H9 (cell line): ENCODE data around the gene TSPAN18. TPM values are rescaled to one million over a fixed set of nuclear protein-coding genes. Genes with fewer than 3 reads are reported as not detected.

Experiments used
- DNase-seq: peaks from one replicate; pipeline ENCODE4 v3.0.0-alpha.2; 2017
- H2AFZ ChIP-seq: one replicate; pipeline ENCODE4 v1.6.1; 2013; ENCODE audit warnings: mild to moderate bottlenecking, low read length, control low read depth, moderate library complexity
- H2AK5ac ChIP-seq: 2 replicates; pipeline ENCODE4 v1.6.1; 2013; ENCODE audit warnings: low read length, control low read depth, mixed read lengths; ENCODE audit not compliant: insufficient read length
- H2BK120ac ChIP-seq: one replicate; pipeline ENCODE4 v1.6.1; 2013; ENCODE audit warnings: low read depth, mild to moderate bottlenecking, low read length, control low read depth, inconsistent platforms; ENCODE audit not compliant: poor library complexity, severe bottlenecking
- H2BK12ac ChIP-seq: 2 replicates; pipeline ENCODE4 v1.6.1; 2013; ENCODE audit warnings: low read length, control low read depth, mixed read lengths, low read depth; ENCODE audit not compliant: insufficient read length
- H2BK15ac ChIP-seq: 2 replicates; pipeline ENCODE4 v1.6.1; 2013; ENCODE audit warnings: low read depth, low read length, control low read depth
- H2BK20ac ChIP-seq: one replicate; pipeline ENCODE4 v1.6.1; 2013; ENCODE audit warnings: low read depth, mild to moderate bottlenecking, low read length, control low read depth, inconsistent platforms; ENCODE audit not compliant: poor library complexity, severe bottlenecking
- H2BK5ac ChIP-seq: 2 replicates; pipeline ENCODE4 v1.6.1; 2013; ENCODE audit warnings: low read length, control low read depth, mixed read lengths; ENCODE audit not compliant: insufficient read length
- H3K14ac ChIP-seq: 2 replicates; pipeline ENCODE4 v1.6.1; 2013; ENCODE audit warnings: low read length, control low read depth; ENCODE audit not compliant: insufficient read depth
- H3K18ac ChIP-seq: 2 replicates; pipeline ENCODE4 v1.6.1; 2013; ENCODE audit warnings: low read depth, mild to moderate bottlenecking, mixed read lengths, low read length, control low read depth; ENCODE audit not compliant: insufficient read length
- H3K23ac ChIP-seq: 2 replicates; pipeline ENCODE4 v1.6.1; 2013; ENCODE audit warnings: low read length, control low read depth, mixed read lengths, low read depth; ENCODE audit not compliant: insufficient read length
- H3K23me2 ChIP-seq: 2 replicates; pipeline ENCODE4 v1.6.1; 2013; ENCODE audit warnings: low read depth, mild to moderate bottlenecking, mixed read lengths, low read length, control low read depth; ENCODE audit not compliant: insufficient read length, poor library complexity, severe bottlenecking
- H3K27ac ChIP-seq: 2 replicates; pipeline ENCODE4 v1.5.1; 2013; ENCODE audit warnings: low read length, control low read depth, mixed read lengths, low read depth; ENCODE audit not compliant: insufficient read length
- H3K27me3 ChIP-seq: 2 replicates; pipeline ENCODE4 v1.6.1; 2013; ENCODE audit warnings: low read length, control low read depth, inconsistent platforms; ENCODE audit not compliant: insufficient read depth
- H3K4ac ChIP-seq: 2 replicates; pipeline ENCODE4 v1.6.1; 2013; ENCODE audit warnings: low read depth, mild to moderate bottlenecking, control low read depth, inconsistent platforms, low read length, moderate library complexity
- H3K4me1 ChIP-seq: 2 replicates; pipeline ENCODE4 v1.6.1; 2013; ENCODE audit warnings: low read length, control low read depth, inconsistent platforms; ENCODE audit not compliant: insufficient read depth
- H3K4me2 ChIP-seq: 2 replicates; pipeline ENCODE4 v1.6.1; 2013; ENCODE audit warnings: low read length, control low read depth, mixed read lengths; ENCODE audit not compliant: insufficient read length, insufficient read depth
- H3K56ac ChIP-seq: 2 replicates; pipeline ENCODE4 v1.6.1; 2013; ENCODE audit warnings: low read depth, mild to moderate bottlenecking, mixed read lengths, low read length, control low read depth; ENCODE audit not compliant: insufficient read length
- H3K79me1 ChIP-seq: 2 replicates; pipeline ENCODE4 v1.6.1; 2013; ENCODE audit warnings: low read depth, mild to moderate bottlenecking, moderate library complexity, low read length, control low read depth, inconsistent platforms; ENCODE audit not compliant: insufficient read depth, poor library complexity, severe bottlenecking
- H3K79me2 ChIP-seq: 2 replicates; pipeline ENCODE4 v1.6.1; 2013; ENCODE audit warnings: low read length, control low read depth, inconsistent platforms; ENCODE audit not compliant: insufficient read depth
- H3K9ac ChIP-seq: 2 replicates; pipeline ENCODE4 v1.6.1; 2013; ENCODE audit warnings: low read length, control low read depth, mixed read lengths; ENCODE audit not compliant: insufficient read length; ENCODE audit errors: extremely low read depth
- H3K9me3 ChIP-seq: one replicate; pipeline ENCODE4 v1.6.1; 2013; ENCODE audit warnings: low read depth, low read length, inconsistent platforms; ENCODE audit not compliant: control insufficient read depth
- H3T11ph ChIP-seq: one replicate; pipeline ENCODE4 v1.6.1; 2013; ENCODE audit warnings: mild to moderate bottlenecking, low read length, control low read depth, inconsistent platforms
- H4K20me1 ChIP-seq: one replicate; pipeline ENCODE4 v1.6.1; 2013; ENCODE audit not compliant: control insufficient read depth, insufficient read length, insufficient read depth
- H4K5ac ChIP-seq: 2 replicates; pipeline ENCODE4 v1.6.1; 2013; ENCODE audit warnings: low read depth, mild to moderate bottlenecking, mixed read lengths, low read length, control low read depth; ENCODE audit not compliant: insufficient read length
- H4K8ac ChIP-seq: replicated peaks from 2 replicates; pipeline ENCODE4 v1.6.1; 2013; ENCODE audit warnings: low read length, control low read depth, mixed read lengths, low read depth; ENCODE audit not compliant: insufficient read length
- H4K91ac ChIP-seq: 2 replicates; pipeline ENCODE4 v1.6.1; 2013; ENCODE audit warnings: low read depth, mild to moderate bottlenecking, moderate library complexity, mixed read lengths, low read length, control low read depth; ENCODE audit not compliant: insufficient read length
- H3K27ac Mint-ChIP-seq, 3 experiments: 2 replicates in 2 of 3; 3 replicates in 1 of 3; pipeline ENCODE4 v1.8.0; 2020 to 2021; ENCODE audit warnings: mixed read lengths in 3 of 3, mild to moderate bottlenecking in 1 of 3, moderate library complexity in 1 of 3
- H3K27me3 Mint-ChIP-seq: 2 replicates; pipeline ENCODE4 v1.8.0; 2021; ENCODE audit warnings: low read depth, mild to moderate bottlenecking, moderate library complexity, mixed read lengths
- H3K36me3 Mint-ChIP-seq, 3 experiments: 2 replicates in 2 of 3; 3 replicates in 1 of 3; pipeline ENCODE4 v1.8.0; 2020 to 2021; ENCODE audit warnings: low read depth in 3 of 3, mixed read lengths in 3 of 3; ENCODE audit not compliant: insufficient read depth in 1 of 3
- H3K4me1 Mint-ChIP-seq, 2 experiments: 2 replicates each; pipeline ENCODE4 v1.8.0; 2020; ENCODE audit warnings: mixed read lengths in 2 of 2
- H3K4me3 Mint-ChIP-seq, 2 experiments: 2 replicates in 1 of 2; 3 replicates in 1 of 2; pipeline ENCODE4 v1.8.0; 2020 to 2021; ENCODE audit warnings: mild to moderate bottlenecking in 2 of 2, mixed read lengths in 2 of 2, moderate library complexity in 1 of 2
- H3K9me3 Mint-ChIP-seq, 2 experiments: 2 replicates in 1 of 2; 3 replicates in 1 of 2; pipeline ENCODE4 v1.8.0; 2020; ENCODE audit warnings: mild to moderate bottlenecking in 2 of 2, mixed read lengths in 2 of 2, moderate library complexity in 1 of 2
- WGBS: extraction: QIAGEN DNeasy Blood & Tissue Kit; methylation state at CpG from one replicate; pipeline ENCODE4 v1.1.7; 2013; ENCODE audit warnings: missing lambda C conversion rate, low lambda C conversion rate, mixed read lengths; ENCODE audit not compliant: insufficient read length; ENCODE audit errors: extremely low coverage; 5-methylcytosine and 5-hydroxymethylcytosine counted together
- total RNA-seq: library from RNA; stranded (reverse); gene quantifications from 2 replicates; pipeline ENCODE4 v1.2.1, GENCODE V29; 2021
- TF ChIP-seq, protein P1 (sequence below): fragments of 200-600 bp; sonication (generic); conservative IDR thresholded peaks from 3 replicates; pipeline ENCODE4 v1.8.0; 2021; ENCODE audit warnings: antibody characterized with exemption, mild to moderate bottlenecking

Gene TSPAN18
- total RNA-seq, 1 experiment from 2014 or later, result 25.3 TPM

DNA sequence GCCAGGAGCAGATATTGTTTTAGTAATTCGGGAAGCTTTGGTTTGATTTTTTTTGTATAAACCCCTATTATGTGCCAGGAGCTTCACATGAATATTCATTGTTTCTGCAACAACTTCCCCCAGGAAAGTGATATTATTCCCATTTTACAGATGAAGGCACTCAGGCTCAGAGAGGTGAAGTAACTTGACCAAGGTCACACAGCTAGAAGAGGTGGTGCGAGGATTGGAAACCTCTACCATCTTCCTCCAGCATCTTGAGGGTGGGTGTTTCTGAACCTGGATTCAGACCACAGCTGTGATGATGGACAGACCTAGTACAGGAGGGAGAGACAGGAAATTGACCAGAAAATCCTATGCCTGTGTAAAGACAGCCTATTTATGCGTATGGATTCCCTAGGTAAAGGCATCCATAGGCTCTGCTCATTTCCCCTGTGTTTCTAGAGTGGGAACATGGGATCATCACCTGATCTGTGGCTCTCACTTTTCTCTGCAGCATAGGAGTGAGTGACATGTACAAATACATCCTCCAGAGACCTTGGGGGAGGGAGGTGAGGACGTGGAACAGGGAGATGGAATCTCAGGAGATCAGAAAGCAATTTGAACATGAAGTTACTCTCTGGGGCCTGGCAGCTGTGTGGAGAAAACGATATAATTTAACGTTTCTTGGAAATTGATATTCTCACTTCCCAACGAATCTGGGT is 81.4 kb downstream of the TSPAN18 start:
- no peaks in the 10 kb centered on the region for H3K27me3 ChIP-seq
- H3K27me3 Mint-ChIP-seq, result no peaks in the 10 kb centered on the region; the same call in 1 of the 2 replicates
- no peak overlapping the region for H3K9ac ChIP-seq
- no peak overlapping the region for H2BK20ac ChIP-seq
- no peak for DNase-seq
- H3K79me1 ChIP-seq, result no peaks in the 10 kb centered on the region
- H3K4me3 Mint-ChIP-seq, result no peak overlapping the region; a peak in 1 of 5 replicates
- H3K4me1 ChIP-seq, result peaks cover 11% of the 10 kb centered on the region
- no peak overlapping the region for H3T11ph ChIP-seq
- WGBS, result no CpG with 5 or more reads among the region's 7 CpGs
- no peak overlapping the region for H2AK5ac ChIP-seq
- H2BK15ac ChIP-seq, result no peak overlapping the region
- no peak overlapping the region for H3K14ac ChIP-seq
- no peaks in the 10 kb centered on the region for H3K36me3 Mint-ChIP-seq
- no peak overlapping the region for H3K4ac ChIP-seq
- no peak overlapping the region for H4K8ac ChIP-seq
- no peak overlapping the region for H2BK120ac ChIP-seq
- no peak overlapping the region for H3K27ac Mint-ChIP-seq
- H4K20me1 ChIP-seq, result no peaks in the 10 kb centered on the region
- no peaks in the 10 kb centered on the region for H3K23me2 ChIP-seq
- no peak overlapping the region for H3K18ac ChIP-seq
- H3K9me3 ChIP-seq, result no peaks in the 10 kb centered on the region
- H4K91ac ChIP-seq, result no peak overlapping the region
- H3K27ac ChIP-seq, result no peak overlapping the region
- no peak overlapping the region for H2BK5ac ChIP-seq
- H3K79me2 ChIP-seq, result no peaks in the 10 kb centered on the region
- H3K23ac ChIP-seq, result no peak overlapping the region
- H3K9me3 Mint-ChIP-seq, result no peaks in the 10 kb centered on the region
- no peak overlapping the region for H3K4me2 ChIP-seq
- no peak overlapping the region for H3K56ac ChIP-seq
- TF ChIP-seq, protein P1, sequence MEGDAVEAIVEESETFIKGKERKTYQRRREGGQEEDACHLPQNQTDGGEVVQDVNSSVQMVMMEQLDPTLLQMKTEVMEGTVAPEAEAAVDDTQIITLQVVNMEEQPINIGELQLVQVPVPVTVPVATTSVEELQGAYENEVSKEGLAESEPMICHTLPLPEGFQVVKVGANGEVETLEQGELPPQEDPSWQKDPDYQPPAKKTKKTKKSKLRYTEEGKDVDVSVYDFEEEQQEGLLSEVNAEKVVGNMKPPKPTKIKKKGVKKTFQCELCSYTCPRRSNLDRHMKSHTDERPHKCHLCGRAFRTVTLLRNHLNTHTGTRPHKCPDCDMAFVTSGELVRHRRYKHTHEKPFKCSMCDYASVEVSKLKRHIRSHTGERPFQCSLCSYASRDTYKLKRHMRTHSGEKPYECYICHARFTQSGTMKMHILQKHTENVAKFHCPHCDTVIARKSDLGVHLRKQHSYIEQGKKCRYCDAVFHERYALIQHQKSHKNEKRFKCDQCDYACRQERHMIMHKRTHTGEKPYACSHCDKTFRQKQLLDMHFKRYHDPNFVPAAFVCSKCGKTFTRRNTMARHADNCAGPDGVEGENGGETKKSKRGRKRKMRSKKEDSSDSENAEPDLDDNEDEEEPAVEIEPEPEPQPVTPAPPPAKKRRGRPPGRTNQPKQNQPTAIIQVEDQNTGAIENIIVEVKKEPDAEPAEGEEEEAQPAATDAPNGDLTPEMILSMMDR, result no peak
- no peak overlapping the region for H2BK12ac ChIP-seq
- no peak overlapping the region for H4K5ac ChIP-seq
- peaks cover 28 to 31% of the 10 kb centered on the region in 2 experiments for H3K4me1 Mint-ChIP-seq
- no peak overlapping the region for H2AFZ ChIP-seq
